Stimulated activated CD4-positive, alpha-beta T cell treated with anti-CD3 and anti-CD28 coated beads, Interleukin-15, amount 100 ng/mL, for 48 hours (primary cell): ENCODE measurements around the gene RC3H1.
A peak's percentile ranks its signal among the peaks of the same experiment; 100 is the strongest.
"Not testable (repeated sequence)": the region's sequence is repeated elsewhere in the genome, so short reads cannot be mapped to it uniquely, and the experiment has no call there.

Experiments
- DNase-seq, 2 donors: peaks; one replicate each; pipeline ENCODE4 v3.0.0-alpha.2; 2020; ENCODE audit warnings: low read depth in 2 of 2

RC3H1 gene

GRCh38 chr1:174028495-174028894 is 6.3 kb upstream of the RC3H1 start:
- no peak for DNase-seq

GRCh38 chr1:174023440-174023839 is 1.3 kb upstream of the RC3H1 start:
- DNase-seq: no peak

GRCh38 chr1:174022976-174023277 is 770 bp upstream of the RC3H1 start:
- DNase-seq: no peak

GRCh38 chr1:174021591-174022079 is 522 bp downstream of the RC3H1 start:
- peak; percentile 2 to 17 for DNase-seq

GRCh38 chr1:174018565-174018964 is 3.6 kb downstream of the RC3H1 start:
- DNase-seq: no peak

GRCh38 chr1:174017231-174017970 is 4.8 kb downstream of the RC3H1 start:
- no peak for DNase-seq

GRCh38 chr1:174013864-174014418 is 8.2 kb downstream of the RC3H1 start:
- DNase-seq: no peak

GRCh38 chr1:174008979-174009378 is 13.2 kb downstream of the RC3H1 start:
- DNase-seq: no peak

GRCh38 chr1:174008269-174008668 is 13.9 kb downstream of the RC3H1 start:
- no peak for DNase-seq

GRCh38 chr1:174007851-174008250 is 14.3 kb downstream of the RC3H1 start:
- no peak for DNase-seq

GRCh38 chr1:174005032-174005431 is 17.1 kb downstream of the RC3H1 start:
- DNase-seq: no peak

GRCh38 chr1:174003867-174004266 is 18.3 kb downstream of the RC3H1 start:
- no peak for DNase-seq

- no peak for DNase-seq
Observed at GRCh38 chr1:174001573-174001972, 20.6 kb downstream of the RC3H1 start.

- no peak for DNase-seq
Observed at GRCh38 chr1:174000371-174000770, 21.8 kb downstream of the RC3H1 start.

- no peak for DNase-seq
Observed at GRCh38 chr1:173997791-173998190, 24.4 kb downstream of the RC3H1 start.

- DNase-seq: no peak
Observed at GRCh38 chr1:173996995-173997394, 25.2 kb downstream of the RC3H1 start.

GRCh38 chr1:173995475-173995874 is 26.7 kb downstream of the RC3H1 start:
- no peak for DNase-seq

GRCh38 chr1:173993948-173994347 is 28.2 kb downstream of the RC3H1 start:
- not testable (repeated sequence) for DNase-seq

- DNase-seq: no peak
Observed at GRCh38 chr1:173988068-173988467, 34.1 kb downstream of the RC3H1 start.

- no peak for DNase-seq
Observed at GRCh38 chr1:173986951-173987350, 35.2 kb downstream of the RC3H1 start.

- no peak for DNase-seq
Observed at GRCh38 chr1:173970252-173970651, 51.9 kb downstream of the RC3H1 start.

- DNase-seq: not testable (repeated sequence)
Observed at GRCh38 chr1:173965896-173966295, 56.3 kb downstream of the RC3H1 start.

GRCh38 chr1:173963477-173963876 is 58.7 kb downstream of the RC3H1 start:
- no peak for DNase-seq

- no peak for DNase-seq
Observed at GRCh38 chr1:173960625-173961024, 61.5 kb downstream of the RC3H1 start.
